ENCODE measurements around the gene MAT2B.
A peak's percentile ranks its signal among the peaks of the same experiment; 100 is the strongest.

MAT2B gene

DNA sequence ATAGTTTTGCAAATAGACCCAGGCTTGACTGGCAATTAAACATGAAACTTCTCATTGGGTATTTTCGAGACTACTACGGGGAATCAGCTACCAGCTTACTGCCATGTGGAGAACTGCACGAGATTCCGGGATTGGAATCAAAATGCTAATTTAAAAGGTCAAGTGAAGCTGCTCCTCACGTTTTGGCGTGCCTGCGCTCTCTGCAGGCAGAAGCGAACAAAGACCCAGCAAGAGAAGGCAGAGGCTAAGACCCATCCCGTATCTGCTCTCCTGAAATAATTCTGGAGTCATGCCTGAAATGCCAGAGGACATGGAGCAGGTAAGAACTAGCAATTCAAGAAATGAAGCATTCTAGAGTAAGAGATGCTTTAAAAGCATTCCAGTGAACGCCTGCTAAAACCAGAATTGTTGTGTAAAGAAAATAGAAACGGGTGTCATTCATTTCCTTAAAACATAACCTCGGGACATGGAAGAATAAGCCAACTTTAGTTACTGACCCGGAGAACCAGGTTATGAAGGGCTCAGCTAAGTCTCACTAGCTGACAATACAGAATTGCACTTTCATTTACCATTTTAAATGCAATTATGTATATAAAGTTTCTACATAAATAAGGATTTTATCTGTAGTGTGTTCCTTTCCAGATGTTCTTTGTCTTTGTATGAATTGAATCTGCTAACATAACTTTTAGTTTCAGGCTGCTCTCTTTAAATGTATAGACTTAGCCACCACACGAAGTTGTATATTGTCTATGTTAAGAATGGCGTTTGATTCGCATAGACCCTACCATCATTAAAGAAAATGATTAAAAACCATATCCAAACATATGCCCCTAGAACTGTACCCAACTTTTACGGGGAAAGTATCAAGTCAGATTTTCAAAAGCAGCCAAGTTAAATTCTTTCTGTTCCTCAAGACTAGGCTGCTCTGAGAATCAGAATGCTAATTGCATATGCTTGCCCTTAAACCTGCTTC is 2.0 kb upstream of the MAT2B start (continued):
- TF ChIP-seq, protein P1, sequence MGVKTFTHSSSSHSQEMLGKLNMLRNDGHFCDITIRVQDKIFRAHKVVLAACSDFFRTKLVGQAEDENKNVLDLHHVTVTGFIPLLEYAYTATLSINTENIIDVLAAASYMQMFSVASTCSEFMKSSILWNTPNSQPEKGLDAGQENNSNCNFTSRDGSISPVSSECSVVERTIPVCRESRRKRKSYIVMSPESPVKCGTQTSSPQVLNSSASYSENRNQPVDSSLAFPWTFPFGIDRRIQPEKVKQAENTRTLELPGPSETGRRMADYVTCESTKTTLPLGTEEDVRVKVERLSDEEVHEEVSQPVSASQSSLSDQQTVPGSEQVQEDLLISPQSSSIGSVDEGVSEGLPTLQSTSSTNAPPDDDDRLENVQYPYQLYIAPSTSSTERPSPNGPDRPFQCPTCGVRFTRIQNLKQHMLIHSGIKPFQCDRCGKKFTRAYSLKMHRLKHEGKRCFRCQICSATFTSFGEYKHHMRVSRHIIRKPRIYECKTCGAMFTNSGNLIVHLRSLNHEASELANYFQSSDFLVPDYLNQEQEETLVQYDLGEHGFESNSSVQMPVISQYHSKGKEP (tag by site-specific recombination; IDR thresholded peaks at IDR 0.05), result no peak
- 0 out of 2 replicates have a peak, but pooled peaks have one; percentile 49 for TF ChIP-seq ZSCAN30 (tag by site-specific recombination; IDR thresholded peaks at IDR 0.05)
- no peak for TF ChIP-seq ZNF768 (tag by site-specific recombination; IDR thresholded peaks at IDR 0.05)
- no peak for TF ChIP-seq ZNF302 (tag by site-specific recombination; IDR thresholded peaks at IDR 0.05; ENCODE audit: low read depth)
- no peak; the same call in 1 of the 2 replicates for TF ChIP-seq ZNF23 (tag by site-specific recombination; IDR thresholded peaks at IDR 0.05; ENCODE audit: borderline replicate concordance)
- TF ChIP-seq, protein P2, sequence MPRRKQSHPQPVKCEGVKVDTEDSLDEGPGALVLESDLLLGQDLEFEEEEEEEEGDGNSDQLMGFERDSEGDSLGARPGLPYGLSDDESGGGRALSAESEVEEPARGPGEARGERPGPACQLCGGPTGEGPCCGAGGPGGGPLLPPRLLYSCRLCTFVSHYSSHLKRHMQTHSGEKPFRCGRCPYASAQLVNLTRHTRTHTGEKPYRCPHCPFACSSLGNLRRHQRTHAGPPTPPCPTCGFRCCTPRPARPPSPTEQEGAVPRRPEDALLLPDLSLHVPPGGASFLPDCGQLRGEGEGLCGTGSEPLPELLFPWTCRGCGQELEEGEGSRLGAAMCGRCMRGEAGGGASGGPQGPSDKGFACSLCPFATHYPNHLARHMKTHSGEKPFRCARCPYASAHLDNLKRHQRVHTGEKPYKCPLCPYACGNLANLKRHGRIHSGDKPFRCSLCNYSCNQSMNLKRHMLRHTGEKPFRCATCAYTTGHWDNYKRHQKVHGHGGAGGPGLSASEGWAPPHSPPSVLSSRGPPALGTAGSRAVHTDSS (tag by site-specific recombination; IDR thresholded peaks at IDR 0.05), result no peak
- TF ChIP-seq SP3 (tag by site-specific recombination; IDR thresholded peaks at IDR 0.05), result no peak
- TF ChIP-seq ZNF600 (tag by site-specific recombination; IDR thresholded peaks at IDR 0.05), result peak; percentile 37; the same call in 1 of the 2 replicates
- TF ChIP-seq ZEB2 (tag by site-specific recombination; IDR thresholded peaks at IDR 0.05), result peak; percentile 28; the same call in 1 of the 2 replicates
- peak; percentile 14 for TF ChIP-seq ZNF510 (tag by site-specific recombination; IDR thresholded peaks at IDR 0.05; ENCODE audit: insufficient replicate concordance)
- TF ChIP-seq ZNF335 (tag by site-specific recombination; conservative IDR thresholded peaks at IDR 0.05), result peak; percentile 75
- no peak for TF ChIP-seq ZNF391 (tag by site-specific recombination; IDR thresholded peaks at IDR 0.05; ENCODE audit: borderline replicate concordance, low read depth)
- no peak for TF ChIP-seq ZNF24 (tag by site-specific recombination; IDR thresholded peaks at IDR 0.05)
- peak; percentile 20 for TF ChIP-seq ZBTB20 (tag by site-specific recombination; IDR thresholded peaks at IDR 0.05)
- TF ChIP-seq, protein P3, sequence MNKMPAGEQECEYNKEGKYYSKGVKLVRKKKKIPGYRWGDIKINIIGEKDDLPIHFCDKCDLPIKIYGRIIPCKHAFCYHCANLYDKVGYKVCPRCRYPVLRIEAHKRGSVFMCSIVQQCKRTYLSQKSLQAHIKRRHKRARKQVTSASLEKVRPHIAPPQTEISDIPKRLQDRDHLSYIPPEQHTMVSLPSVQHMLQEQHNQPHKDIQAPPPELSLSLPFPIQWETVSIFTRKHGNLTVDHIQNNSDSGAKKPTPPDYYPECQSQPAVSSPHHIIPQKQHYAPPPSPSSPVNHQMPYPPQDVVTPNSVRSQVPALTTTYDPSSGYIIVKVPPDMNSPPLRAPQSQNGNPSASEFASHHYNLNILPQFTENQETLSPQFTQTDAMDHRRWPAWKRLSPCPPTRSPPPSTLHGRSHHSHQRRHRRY (tag by site-specific recombination; IDR thresholded peaks at IDR 0.05), result no peak
- TF ChIP-seq ZNF555 (tag by site-specific recombination; conservative IDR thresholded peaks at IDR 0.05), result no peak
- TF ChIP-seq ZNF211 (tag by site-specific recombination; IDR thresholded peaks at IDR 0.05; ENCODE audit: low read depth), result no peak
- no peak for TF ChIP-seq ZNF175 (tag by site-specific recombination; IDR thresholded peaks at IDR 0.05)
- TF ChIP-seq GLI4 (tag by site-specific recombination; IDR thresholded peaks at IDR 0.05), result no peak
- TF ChIP-seq, protein P4, sequence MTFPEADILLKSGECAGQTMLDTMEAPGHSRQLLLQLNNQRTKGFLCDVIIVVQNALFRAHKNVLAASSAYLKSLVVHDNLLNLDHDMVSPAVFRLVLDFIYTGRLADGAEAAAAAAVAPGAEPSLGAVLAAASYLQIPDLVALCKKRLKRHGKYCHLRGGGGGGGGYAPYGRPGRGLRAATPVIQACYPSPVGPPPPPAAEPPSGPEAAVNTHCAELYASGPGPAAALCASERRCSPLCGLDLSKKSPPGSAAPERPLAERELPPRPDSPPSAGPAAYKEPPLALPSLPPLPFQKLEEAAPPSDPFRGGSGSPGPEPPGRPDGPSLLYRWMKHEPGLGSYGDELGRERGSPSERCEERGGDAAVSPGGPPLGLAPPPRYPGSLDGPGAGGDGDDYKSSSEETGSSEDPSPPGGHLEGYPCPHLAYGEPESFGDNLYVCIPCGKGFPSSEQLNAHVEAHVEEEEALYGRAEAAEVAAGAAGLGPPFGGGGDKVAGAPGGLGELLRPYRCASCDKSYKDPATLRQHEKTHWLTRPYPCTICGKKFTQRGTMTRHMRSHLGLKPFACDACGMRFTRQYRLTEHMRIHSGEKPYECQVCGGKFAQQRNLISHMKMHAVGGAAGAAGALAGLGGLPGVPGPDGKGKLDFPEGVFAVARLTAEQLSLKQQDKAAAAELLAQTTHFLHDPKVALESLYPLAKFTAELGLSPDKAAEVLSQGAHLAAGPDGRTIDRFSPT (tag by site-specific recombination; IDR thresholded peaks at IDR 0.05), result no peak
- no peak for TF ChIP-seq ZNF48 (tag by site-specific recombination; IDR thresholded peaks at IDR 0.05)
- TF ChIP-seq ZSCAN16 (tag by site-specific recombination; IDR thresholded peaks at IDR 0.05), result no peak
- TF ChIP-seq ZNF394 (tag by site-specific recombination; IDR thresholded peaks at IDR 0.05; ENCODE audit: borderline replicate concordance), result peak; percentile 54; the same call in 1 of the 2 replicates
- TF ChIP-seq ZNF776 (tag by site-specific recombination; IDR thresholded peaks at IDR 0.05; ENCODE audit: borderline replicate concordance), result no peak
- no peak for TF ChIP-seq ZBTB48 (tag by site-specific recombination; IDR thresholded peaks at IDR 0.05)
- TF ChIP-seq ZNF561 (tag by site-specific recombination; IDR thresholded peaks at IDR 0.05; ENCODE audit: borderline replicate concordance), result 0 out of 2 replicates have a peak, but pooled peaks have one; percentile 41
- TF ChIP-seq ZIC2 (tag by site-specific recombination; IDR thresholded peaks at IDR 0.05), result no peak
- TF ChIP-seq, protein P5, sequence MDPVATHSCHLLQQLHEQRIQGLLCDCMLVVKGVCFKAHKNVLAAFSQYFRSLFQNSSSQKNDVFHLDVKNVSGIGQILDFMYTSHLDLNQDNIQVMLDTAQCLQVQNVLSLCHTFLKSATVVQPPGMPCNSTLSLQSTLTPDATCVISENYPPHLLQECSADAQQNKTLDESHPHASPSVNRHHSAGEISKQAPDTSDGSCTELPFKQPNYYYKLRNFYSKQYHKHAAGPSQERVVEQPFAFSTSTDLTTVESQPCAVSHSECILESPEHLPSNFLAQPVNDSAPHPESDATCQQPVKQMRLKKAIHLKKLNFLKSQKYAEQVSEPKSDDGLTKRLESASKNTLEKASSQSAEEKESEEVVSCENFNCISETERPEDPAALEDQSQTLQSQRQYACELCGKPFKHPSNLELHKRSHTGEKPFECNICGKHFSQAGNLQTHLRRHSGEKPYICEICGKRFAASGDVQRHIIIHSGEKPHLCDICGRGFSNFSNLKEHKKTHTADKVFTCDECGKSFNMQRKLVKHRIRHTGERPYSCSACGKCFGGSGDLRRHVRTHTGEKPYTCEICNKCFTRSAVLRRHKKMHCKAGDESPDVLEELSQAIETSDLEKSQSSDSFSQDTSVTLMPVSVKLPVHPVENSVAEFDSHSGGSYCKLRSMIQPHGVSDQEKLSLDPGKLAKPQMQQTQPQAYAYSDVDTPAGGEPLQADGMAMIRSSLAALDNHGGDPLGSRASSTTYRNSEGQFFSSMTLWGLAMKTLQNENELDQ (tag by site-specific recombination; IDR thresholded peaks at IDR 0.05; ENCODE audit: low read depth), result no peak
